A673 (cell line): ENCODE results near the gene THBS1. TPM values are rescaled to one million over a fixed set of nuclear protein-coding genes. Genes with fewer than 3 reads are reported as not detected.

Source experiments
- BruUV-seq: library from RNA; stranded (reverse); fragments of 400-500 nt; replicated peaks from 2 replicates; lab custom pipeline; 2021; lab: Mats Ljungman, UMichigan
- CTCF ChIA-PET: fragments of 300-600 bp; sonication (Branson Sonifier 250); formaldehyde crosslinking; loops from one replicate; lab custom pipeline; 2022; ENCODE audit warnings: antibody characterized with exemption; lab: Charles Lee
- POLR2A ChIA-PET: fragments of 300-600 bp; sonication (Branson Sonifier 250); formaldehyde crosslinking; loops from one replicate; lab custom pipeline; 2022; ENCODE audit warnings: antibody characterized with exemption; ENCODE audit not compliant: low non-redundant PET; lab: Charles Lee
- DNase-seq: peaks from one replicate; pipeline ENCODE4 v3.0.0-alpha.2; 2015; ENCODE audit warnings: low spot score
- H3K27ac ChIP-seq: fragments of 200-600 bp; sonication (generic); 2 replicates; pipeline ENCODE4 v1.5.1; 2016; ENCODE audit warnings: mixed run types, low read depth, mild to moderate bottlenecking, mixed read lengths, antibody characterized with exemption, low read length; ENCODE audit not compliant: poor library complexity, severe bottlenecking
- H3K27me3 ChIP-seq: fragments of 200-600 bp; sonication (generic); replicated peaks from 2 replicates; pipeline ENCODE4 v1.6.1; 2017; ENCODE audit warnings: mixed run types, low read depth, mild to moderate bottlenecking, mixed read lengths, antibody characterized with exemption, low read length; ENCODE audit not compliant: insufficient read depth, poor library complexity
- H3K36me3 ChIP-seq: fragments of 200-600 bp; sonication (generic); 2 replicates; pipeline ENCODE4 v1.6.1; 2016; ENCODE audit warnings: mixed run types, mild to moderate bottlenecking, mixed read lengths, antibody characterized with exemption, low read length; ENCODE audit not compliant: insufficient read depth, poor library complexity, severe bottlenecking
- H3K4me1 ChIP-seq: fragments of 200-600 bp; sonication (generic); 2 replicates; pipeline ENCODE4 v1.6.1; 2017; ENCODE audit warnings: mixed run types, mild to moderate bottlenecking, mixed read lengths, antibody characterized with exemption, low read length; ENCODE audit not compliant: insufficient read depth, poor library complexity, severe bottlenecking
- H3K4me3 ChIP-seq: fragments of 200-600 bp; sonication (generic); 2 replicates; pipeline ENCODE4 v1.5.1; 2016; ENCODE audit warnings: low read depth, mixed run types, mild to moderate bottlenecking, mixed read lengths, low read length; ENCODE audit not compliant: poor library complexity, severe bottlenecking
- H3K9me3 ChIP-seq: fragments of 200-600 bp; sonication (generic); 2 replicates; pipeline ENCODE4 v1.6.1; 2016; ENCODE audit warnings: mixed run types, low read depth, mild to moderate bottlenecking, mixed read lengths, antibody characterized with exemption, low read length; ENCODE audit not compliant: poor library complexity, severe bottlenecking
- EZH2 ChIP-seq: fragments of 200-600 bp; sonication (generic); IDR thresholded peaks from 2 replicates; pipeline ENCODE4 v1.6.1; 2017; ENCODE audit warnings: borderline replicate concordance, low read depth, mild to moderate bottlenecking, mixed read lengths, antibody characterized with exemption, low read length; ENCODE audit not compliant: poor library complexity, severe bottlenecking
- intact Hi-C: fragments of 100-400 bp; cut with micrococcal nuclease; formaldehyde crosslinking; loops from one replicate; pipeline ENCODE4 v1.10.0; 2022; ENCODE audit not compliant: unreplicated experiment
- total RNA-seq: library from RNA; stranded (reverse); gene quantifications from 2 replicates; pipeline ENCODE4 v1.2.3, GENCODE V29; 2021
- TF ChIP-seq, protein P1 (sequence below): fragments of 300-800, 200-600 bp; sonication (generic); conservative IDR thresholded peaks from 2 replicates; pipeline ENCODE4 v1.5.1; 2017; ENCODE audit warnings: low read depth, mild to moderate bottlenecking, antibody characterized with exemption, low read length, moderate library complexity, mixed read lengths

THBS1 gene
- total RNA-seq, 1 experiment from 2014 or later = 0.80 TPM

- H3K27me3 ChIP-seq = no peaks in the 10 kb centered on the region
- POLR2A ChIA-PET = no interaction called here
- H3K4me3 ChIP-seq = no peak overlapping the region
- BruUV-seq = no TSS peak
- no peak overlapping the region for H3K27ac ChIP-seq
- H3K36me3 ChIP-seq = no peaks in the 10 kb centered on the region
- TF ChIP-seq, protein P1, sequence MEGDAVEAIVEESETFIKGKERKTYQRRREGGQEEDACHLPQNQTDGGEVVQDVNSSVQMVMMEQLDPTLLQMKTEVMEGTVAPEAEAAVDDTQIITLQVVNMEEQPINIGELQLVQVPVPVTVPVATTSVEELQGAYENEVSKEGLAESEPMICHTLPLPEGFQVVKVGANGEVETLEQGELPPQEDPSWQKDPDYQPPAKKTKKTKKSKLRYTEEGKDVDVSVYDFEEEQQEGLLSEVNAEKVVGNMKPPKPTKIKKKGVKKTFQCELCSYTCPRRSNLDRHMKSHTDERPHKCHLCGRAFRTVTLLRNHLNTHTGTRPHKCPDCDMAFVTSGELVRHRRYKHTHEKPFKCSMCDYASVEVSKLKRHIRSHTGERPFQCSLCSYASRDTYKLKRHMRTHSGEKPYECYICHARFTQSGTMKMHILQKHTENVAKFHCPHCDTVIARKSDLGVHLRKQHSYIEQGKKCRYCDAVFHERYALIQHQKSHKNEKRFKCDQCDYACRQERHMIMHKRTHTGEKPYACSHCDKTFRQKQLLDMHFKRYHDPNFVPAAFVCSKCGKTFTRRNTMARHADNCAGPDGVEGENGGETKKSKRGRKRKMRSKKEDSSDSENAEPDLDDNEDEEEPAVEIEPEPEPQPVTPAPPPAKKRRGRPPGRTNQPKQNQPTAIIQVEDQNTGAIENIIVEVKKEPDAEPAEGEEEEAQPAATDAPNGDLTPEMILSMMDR = no peak
- TF ChIP-seq EZH2 = no peak
- no peaks in the 10 kb centered on the region for H3K4me1 ChIP-seq
- DNase-seq = no peak
- CTCF ChIA-PET = no interaction called here
- no peaks in the 10 kb centered on the region for H3K9me3 ChIP-seq
- intact Hi-C loops = no loop called here
Observed at GRCh38 chr15:39629371-39629770, 48.5 kb downstream of the THBS1 start.

GRCh38 chr15:39629906-39630305 is 49.0 kb downstream of the THBS1 start:
- Histone ChIP-seq H3K4me3 (no peak overlapping the region), H3K36me3 (no peaks in the 10 kb centered on the region), H3K9me3 (no peaks in the 10 kb centered on the region), H3K4me1 (no peaks in the 10 kb centered on the region), H3K27me3 (no peaks in the 10 kb centered on the region), H3K27ac (no peak overlapping the region)
- CTCF ChIA-PET = no interaction called here
- intact Hi-C loops = no loop called here
- BruUV-seq = no TSS peak
- POLR2A ChIA-PET = no interaction called here
- TF ChIP-seq, protein P1 = no peak
- no peak for TF ChIP-seq EZH2
- no peak for DNase-seq

DNA sequence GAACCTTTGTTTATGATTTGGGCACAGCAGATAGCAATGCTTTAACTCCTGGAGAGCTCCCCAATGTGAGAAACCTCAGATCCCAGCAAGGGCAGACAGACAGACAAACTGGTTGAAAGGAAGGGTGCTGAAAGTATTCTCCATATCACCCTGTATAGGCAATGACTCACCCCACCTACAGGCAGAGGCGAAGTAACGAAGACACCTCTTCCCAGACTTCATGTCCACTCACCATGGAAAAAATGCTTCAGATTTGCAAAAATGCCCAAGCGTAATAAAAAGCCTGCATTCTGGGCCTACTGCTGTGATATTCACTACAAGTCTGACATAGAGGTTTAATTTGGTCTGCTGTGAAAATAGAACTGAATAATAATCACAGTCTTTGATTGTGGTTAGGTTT is 50.5 kb downstream of the THBS1 start:
- CTCF ChIA-PET = no interaction called here
- Histone ChIP-seq H3K4me1 (no peaks in the 10 kb centered on the region), H3K9me3 (no peaks in the 10 kb centered on the region), H3K4me3 (no peak overlapping the region), H3K27ac (no peak overlapping the region), H3K36me3 (no peaks in the 10 kb centered on the region), H3K27me3 (no peaks in the 10 kb centered on the region)
- POLR2A ChIA-PET = no interaction called here
- TF ChIP-seq, protein P1 = no peak
- TF ChIP-seq EZH2 = no peak
- BruUV-seq = no TSS peak
- no peak for DNase-seq
- intact Hi-C loops = no loop called here
